NCI-H510A (cell line): ENCODE measurements around the gene ZNF598.
"Not testable (repeated sequence)": the region's sequence is repeated elsewhere in the genome, so short reads cannot be mapped to it uniquely, and the experiment has no call there.

Experiments
- DNase-seq: peaks from one replicate; lab custom pipeline; 2025; lab: John Stamatoyannopoulos, UW

Gene ZNF598

DNA sequence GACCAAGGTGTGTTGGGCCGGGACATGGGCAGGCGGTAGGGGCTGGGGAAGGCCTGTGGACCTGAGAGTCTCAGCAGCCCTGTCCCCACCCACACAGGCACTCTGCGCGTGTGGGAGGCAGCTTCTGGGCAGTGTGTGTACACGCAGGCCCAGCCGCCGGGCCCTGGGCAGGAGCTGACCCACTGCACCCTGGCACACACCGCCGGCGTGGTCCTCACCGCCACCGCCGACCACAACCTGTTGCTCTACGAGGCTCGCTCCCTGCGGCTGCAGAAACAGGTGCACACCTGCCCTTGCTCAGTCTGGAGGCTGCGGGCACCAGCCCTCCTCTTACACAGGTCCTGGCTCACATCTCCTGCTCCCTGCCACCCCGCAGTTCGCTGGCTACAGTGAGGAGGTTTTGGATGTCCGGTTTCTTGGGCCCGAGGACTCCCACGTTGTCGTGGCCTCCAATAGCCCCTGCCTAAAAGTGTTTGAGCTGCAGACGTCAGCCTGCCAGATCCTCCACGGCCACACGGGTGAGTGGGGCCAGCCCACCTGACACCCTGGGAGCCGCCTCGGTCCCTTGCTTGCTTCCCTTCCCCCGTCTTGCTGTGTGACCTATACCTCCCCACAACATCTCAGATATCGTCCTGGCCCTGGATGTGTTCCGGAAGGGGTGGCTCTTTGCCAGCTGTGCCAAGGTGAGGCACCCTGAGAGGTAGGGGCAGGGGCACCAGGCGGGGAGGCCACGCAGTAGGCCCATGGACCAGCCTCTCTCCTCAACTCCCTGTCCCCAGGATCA, 34.0 kb downstream of the ZNF598 start:
- DNase-seq: no peak

DNA sequence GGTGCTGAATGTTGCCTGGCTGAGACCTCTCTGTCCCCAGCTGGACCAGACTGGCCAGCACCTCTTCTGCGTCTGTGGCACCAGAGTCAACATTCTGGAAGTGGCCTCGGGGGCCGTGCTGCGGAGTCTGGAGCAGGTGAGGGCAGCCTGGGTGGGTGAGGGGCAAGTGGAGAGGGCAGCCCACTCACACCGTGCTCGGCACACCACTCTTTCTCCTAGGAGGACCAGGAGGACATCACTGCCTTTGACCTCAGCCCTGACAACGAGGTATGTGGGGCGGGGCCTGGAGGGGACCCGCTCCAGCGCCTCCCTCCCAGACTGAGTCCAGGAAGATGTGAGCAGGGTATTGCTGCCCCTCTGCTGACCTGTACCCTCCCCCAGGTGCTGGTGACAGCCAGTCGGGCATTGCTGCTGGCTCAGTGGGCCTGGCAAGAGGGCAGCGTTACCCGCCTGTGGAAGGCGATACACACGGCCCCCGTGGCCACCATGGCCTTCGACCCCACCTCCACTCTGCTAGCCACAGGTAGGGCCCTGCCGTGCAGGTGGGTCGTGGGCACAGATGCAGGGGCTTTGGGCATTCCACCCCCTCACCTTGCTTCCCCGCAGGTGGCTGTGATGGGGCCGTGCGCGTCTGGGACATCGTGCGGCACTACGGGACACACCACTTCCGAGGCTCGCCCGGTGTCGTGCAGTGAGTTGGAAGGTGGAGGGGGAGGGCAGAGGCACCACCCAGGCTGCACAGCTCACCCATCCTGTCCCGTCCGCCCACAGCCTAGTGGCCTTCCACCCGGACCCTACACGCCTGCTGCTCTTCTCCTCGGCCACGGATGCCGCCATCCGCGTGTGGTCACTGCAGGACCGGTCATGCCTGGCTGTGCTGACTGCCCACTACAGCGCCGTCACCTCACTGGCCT, 35.2 kb downstream of the ZNF598 start:
- DNase-seq: no peak

DNA sequence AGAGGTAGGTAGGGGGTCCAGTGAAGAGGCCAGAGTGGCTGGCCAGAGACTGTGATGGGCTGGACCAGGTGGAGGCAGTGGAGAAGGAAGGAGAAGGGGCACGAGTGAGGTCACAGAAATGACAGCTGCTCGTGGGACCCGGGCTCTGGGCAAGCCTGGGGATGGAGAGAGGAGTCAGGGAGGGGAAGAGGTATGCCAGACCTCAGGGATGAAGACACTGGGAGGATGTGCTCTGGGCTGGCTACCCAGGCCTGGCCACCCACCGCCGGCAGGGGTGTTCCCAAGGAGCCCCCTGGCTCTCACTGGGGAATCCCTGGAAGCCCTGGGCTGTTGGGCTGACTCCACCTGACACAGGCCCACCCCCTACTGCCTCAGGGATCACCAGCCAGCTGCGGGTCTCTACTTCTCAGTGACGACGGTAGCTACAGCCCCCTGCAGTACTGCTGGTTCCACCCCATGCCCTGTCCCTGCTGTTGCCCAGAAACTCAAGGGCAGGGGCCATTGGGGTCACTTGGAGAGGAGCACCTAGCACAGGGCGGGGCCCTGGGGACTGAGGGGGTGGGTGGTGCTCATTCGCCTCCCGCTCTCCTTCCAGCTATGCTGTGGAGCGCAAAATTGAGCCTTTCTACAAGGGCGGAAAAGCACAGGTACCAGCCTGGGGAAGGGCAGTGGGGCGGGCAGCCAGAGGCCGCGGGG, 36.0 kb downstream of the ZNF598 start:
- DNase-seq: no peak

DNA sequence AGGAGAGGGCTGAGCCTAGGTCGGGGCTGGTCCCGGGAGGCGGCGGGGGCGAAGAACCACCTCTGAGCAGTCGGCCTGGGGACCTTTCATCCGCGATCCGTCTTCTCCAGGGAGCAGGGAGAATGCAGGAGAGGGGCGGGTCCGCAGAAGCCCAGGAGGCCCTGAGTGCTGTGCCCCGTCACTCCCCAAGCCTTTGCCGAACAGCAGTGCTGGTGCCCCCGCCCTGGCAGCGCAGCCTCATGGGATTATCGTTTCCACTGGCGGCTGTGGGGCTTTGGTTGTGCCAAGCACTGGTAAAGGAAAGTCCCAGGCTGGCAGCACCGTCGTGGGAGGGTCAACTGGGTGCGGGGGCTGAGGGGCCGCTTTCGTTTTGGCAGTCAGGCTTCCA, 37.1 kb downstream of the ZNF598 start:
- DNase-seq: no peak

DNA sequence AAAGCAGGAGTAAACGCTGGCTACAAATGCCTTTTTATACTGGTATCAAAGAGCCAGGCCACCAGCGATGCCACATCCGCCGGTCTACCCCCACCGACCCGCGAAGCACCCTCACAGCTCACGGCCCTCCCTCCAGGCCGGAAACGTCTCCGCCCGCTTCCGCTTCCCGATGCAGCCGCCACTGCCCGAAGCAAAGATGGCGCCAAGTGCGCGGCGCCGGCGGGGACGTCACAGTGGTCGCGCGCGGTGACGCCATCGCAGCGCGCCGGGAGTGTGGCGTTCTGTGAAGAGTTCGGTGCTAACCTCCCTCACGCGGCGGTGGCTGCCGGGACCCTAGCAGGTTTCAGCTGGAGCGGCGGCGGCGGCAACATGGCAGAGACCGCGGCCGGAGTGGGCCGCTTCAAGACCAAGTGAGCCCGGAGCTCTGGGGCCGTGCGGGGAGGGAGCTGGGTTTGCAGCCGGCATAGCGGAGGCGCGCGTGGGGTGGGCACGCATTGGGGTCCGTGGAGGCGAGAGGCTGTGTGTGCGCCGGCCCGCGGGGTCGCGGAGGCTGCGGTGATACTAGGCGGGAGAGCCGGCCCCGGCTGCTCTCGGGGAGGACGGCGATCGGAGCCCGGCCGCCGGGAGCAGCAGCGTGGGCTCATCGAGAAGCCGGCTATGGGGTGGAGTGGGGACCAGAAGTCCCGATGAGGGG, 37.7 kb downstream of the ZNF598 start, which contains the start of gene TBL3:
TSS of gene TBL3 (plus strand) at position 258 of the 694 bp plus-strand sequence. CDS start at position 370, 112 bp downstream.
- DNase-seq: peak; percentile 81

DNA sequence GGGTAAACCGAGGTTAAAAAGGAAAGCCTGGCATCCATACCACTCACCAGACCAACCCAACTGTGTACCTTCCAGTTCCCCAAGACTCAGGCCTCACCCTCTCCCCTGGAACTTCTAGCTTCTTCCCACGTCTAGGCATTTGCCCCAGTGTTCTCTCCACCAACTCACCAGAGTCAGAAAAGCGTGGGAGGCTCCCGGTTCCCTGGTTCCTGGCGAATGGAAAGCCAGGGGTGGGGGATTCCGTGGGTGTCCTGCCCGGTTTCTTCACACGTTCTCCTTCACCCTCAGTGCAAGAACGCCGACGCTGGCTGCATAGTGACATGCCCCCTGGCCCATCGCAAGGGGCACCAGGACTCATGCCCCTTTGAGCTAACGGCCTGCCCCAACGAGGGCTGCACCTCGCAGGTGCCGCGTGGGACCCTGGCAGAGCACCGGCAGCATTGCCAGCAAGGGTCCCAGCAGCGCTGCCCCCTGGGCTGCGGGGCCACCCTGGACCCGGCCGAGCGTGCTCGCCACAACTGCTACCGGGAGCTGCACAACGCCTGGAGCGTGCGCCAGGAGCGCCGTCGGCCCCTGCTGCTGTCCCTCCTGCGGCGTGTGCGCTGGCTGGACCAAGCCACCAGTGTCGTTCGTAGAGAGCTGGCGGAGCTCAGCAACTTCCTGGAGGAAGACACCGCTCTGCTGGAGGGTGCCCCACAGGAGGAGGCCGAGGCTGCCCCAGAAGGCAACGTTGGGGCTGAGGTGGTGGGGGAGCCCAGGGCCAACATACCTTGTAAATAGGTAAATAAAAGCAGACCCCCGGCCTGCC, 41.3 kb downstream of the ZNF598 start:
- DNase-seq: no peak

DNA sequence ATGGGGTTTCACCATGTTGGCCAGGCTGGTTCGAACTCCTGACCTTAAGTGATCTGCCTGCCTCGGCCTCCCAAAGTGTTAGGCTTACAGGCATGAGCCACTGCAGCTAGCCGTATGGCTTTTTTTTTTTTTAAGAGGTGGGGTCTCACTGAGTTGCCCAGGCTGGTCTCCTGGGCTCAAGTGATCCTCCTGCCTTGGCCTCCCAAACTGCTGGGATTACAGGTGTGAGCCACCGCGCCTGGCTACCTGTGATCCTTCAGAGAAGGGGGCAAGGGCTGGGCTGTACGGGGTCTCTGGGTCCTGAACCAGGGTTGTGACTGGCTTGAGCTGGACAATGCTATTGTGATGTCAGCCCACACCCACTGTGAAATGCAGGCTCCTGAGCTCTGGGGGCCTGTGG, 43.2 kb downstream of the ZNF598 start, which contains the start of gene RNF151:
TSS of gene RNF151 (plus strand) at position 397 of the 400 bp plus-strand sequence. CDS start 26 bp downstream, outside the sequence.
- DNase-seq: no peak

DNA sequence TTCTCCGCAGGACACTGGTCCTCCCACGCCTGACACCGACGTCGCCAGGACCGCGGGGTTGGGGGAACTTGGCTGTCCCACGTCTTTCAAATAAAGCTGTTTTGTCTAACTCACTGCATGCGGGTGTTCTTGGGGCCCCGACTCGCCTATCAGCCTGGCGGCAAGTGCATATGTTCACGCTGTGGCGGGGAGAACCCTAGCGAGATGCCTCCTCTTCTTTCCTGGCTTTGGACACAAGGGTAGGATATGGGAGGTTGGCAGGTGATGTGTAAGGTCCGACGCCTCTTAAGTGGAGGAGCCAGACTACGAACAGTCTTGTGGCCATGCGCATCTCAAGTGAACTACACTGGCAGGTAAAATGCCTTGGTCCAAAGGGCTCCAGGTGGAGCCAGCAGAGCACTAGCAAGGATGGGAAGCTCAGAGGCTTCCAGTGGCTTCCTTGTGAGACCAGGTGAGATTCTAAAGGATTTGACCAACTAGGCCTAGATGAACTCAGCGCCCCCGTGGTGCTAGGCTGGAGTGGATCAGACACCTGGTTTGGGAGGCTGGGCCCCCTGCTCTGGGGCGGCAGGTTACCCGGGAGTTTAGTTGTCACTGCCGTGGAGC, 44.1 kb downstream of the ZNF598 start:
- DNase-seq: no peak

DNA sequence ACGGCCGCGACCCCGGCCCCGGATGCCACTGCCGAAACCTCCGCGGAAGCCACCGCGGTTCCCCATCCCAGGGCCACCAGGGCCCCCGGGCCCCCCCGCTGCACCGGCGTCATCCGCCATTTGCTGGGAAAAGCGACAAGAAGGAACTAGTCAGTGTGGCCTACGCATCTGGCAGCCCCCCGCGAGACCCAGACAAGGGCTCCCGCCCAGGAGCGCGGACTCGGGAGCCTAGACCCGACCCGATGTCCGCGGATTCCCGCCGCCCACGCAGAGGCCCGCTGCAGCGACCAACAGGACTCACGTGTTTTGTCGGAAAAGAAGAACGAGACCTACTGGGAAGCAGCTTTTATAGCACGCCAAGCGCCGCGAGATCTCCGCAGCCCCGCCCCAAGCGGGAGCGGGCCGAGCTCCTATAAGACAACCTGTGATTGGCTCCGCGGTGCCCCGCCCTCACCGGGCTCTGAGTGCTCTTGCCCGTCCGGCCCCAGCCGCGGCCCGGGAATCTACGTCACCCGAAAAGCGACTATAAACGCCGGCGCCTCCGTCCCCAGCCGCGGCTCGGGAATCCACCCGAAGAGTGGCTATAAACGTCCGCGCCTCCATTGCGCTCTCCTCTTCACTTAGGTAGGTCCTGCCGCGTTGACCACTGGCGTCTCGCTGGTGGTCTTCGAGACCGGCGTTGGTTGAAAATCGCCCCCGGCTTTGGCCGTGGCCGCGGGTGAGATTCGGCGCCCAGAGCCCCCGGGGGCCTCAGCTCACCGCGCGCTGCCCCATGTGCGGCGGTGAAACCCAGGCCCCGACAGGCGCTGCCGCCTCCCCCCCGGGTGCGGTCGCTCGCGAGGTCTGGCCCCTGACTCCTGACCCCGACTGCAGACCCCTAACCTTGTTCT, 44.9 kb downstream of the ZNF598 start, which contains the start of gene RPS2:
TSS of gene RPS2 (minus strand) at position 321 of the 890 bp plus-strand sequence. CDS start at position 120, 201 bp downstream.
- DNase-seq: peak; percentile 90

DNA sequence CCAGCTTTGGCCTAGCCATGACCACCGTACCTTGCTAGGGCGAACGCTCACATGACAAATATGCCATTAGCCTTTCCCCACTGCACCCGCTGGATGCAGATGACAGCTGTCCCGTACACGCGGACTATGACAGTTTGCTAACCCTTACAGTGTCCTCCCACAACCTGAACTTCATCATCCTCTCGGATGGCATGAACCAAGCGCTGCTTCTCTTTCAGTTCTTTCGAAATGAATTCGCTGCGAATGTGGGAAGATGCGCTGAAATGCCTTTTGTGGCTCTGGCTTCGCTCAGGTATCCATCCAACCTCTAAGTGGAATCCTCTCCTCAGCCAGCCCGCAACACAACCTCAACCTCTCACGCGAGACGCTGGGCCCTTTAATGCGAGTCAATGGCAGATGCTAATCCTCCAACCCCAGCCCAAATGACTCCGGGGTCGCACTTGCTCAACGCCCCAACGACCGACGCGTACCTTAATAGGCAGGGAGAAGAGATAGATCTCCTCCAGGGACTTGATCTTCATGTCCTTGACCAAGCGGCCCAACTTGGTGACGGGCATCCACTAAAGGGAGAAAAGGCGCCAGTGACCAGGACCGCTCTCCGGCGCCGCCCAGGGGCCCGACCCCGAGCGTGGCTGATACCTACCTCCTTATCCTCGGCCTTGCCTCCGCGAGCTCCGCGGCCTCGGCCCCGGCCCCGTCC, 45.7 kb downstream of the ZNF598 start:
- DNase-seq: no peak

DNA sequence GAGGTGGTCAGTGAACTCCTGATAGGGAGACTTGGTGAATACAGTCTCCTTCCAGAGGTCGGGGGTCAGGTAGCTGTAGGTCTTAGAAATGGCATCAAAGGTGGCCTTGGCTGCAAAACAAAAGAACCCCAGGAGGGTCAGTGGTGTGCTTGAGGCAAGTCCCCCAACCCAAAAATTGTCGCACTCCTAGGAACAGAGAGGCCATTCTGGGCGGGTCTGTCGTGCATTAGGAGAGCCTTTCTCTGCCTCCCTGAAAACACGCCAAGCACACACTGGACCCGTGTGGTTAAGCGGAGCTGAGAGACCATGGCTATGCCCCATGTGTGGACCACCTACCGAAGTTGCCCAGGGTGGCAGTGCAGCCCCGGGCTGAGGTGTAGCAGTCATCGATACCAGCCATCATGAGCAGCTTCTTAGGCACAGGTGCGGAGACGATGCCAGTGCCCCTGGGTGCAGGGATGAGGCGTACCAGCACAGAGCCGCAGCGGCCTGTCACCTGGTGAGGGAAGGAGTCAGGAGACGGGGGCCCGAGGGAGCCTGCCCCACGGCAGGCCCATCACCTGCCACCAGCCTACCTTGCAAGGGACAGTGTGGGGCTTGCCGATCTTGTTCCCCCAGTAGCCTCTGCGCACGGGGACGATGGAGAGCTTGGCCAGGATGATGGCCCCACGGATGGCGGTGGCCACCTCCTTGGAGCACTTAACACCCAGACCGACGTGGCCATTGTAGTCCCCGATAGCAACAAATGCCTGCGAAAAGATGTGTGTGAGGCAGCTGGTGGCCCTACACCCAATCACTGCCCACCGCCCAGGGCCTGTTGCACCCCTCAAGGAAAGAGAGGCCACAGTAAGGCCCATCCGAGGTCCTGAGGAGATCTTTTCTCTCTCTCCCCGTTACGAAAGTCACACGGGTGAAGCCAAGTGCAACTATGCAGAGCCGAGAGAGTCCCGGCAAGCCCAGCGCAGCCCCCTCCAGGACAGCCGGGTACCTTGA, 47.2 kb downstream of the ZNF598 start:
- DNase-seq: not testable (repeated sequence)

DNA sequence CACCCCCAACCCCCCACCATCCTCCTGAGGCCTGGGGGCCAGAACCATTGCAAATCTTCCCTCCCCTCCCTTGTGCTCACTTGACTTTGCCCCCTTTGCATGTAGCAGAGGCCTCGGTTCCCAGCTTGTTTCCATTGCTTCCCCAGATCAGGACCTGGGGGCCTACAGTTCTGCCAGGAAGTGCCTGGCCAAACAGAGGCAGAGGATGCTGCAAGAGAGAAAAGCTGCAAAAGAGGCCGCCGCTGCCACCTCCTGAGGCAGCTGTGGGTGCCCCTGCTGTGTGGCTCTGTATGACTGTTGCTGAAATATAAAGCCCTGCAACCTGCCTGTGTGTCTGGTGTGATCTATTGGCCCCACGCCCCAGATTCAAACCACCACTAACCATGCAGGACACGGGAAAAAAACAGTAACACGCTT, 48.0 kb downstream of the ZNF598 start:
- no peak for DNase-seq

DNA sequence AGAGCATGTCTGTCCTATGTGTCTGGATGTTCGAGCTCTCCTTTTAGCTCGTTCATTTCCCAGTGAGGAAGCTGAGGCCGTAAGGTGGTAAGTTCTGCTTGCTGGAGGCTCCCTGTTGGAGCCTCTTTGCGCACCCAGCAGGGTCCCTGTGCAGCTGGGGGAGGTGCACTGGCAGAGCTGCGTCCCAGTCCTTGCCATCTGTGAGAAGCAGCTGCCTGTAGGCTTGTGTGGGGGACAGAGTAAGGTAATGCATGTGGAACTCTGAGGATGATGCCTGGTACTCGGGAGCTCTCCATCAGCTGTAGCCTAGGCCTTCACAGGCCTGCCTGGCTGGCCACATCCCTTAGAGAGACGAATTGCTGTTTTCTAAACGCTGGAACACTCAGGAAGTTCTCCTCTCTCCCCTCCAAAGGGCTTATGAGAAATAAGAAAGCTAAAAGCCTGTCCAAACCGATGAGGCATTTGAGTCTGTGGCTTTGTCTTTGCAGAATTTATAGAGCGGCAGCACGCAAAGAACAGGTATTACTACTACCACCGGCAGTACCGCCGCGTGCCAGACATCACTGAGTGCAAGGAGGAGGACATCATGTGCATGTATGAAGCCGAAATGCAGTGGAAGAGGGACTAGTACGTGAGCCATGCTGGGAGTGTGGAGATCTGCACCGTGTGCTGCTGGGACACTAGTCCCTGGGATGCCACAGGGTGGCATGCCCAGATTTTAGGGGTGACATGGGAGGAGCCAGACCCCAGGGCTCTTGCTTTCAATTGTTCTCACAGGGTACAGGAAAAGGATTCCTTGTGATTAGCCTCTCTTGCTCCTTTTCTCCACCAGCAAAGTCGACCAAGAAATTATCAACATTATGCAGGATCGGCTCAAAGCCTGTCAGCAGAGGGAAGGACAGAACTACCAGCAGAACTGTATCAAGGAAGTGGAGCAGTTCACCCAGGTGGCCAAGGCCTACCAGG, 48.7 kb downstream of the ZNF598 start:
- no peak for DNase-seq

DNA sequence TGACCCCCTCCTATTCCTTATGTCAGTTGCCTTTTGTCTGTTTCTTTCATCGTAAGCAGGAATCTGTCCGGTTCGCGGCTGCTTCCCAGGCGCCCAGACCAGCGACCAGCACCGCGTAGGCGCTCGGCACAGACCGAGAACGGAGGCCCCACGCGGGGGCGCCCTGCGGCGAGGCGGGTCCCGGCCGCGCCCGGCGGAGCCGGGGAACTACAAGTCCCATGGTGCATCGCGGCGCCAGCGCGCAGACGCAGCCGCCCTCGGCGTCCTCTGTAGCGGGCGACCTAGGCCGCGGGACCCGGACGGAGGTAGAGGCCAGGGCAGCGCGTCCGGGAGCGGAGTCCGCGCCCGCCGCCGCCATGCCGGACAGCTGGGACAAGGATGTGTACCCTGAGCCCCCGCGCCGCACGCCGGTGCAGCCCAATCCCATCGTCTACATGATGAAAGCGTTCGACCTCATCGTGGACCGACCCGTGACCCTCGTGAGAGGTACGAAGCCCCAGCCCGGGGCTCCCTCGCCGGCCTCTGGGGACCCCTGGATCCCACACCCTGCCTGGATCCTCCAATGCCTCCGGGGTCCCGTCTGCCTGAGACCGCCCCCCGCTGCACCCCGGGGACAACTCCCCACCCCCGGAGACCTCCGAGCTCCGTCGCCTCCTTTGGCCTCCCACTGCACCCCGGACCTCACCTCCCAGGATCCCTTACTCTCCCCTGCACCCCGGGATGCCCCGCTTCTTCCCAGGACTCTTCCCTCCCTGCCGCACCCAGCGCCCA, 50.2 kb downstream of the ZNF598 start, which contains the start of gene NDUFB10:
TSS of gene NDUFB10 (plus strand) at position 270 of the 771 bp plus-strand sequence. CDS start at position 357, 87 bp downstream.
- DNase-seq: peak; percentile 56

DNA sequence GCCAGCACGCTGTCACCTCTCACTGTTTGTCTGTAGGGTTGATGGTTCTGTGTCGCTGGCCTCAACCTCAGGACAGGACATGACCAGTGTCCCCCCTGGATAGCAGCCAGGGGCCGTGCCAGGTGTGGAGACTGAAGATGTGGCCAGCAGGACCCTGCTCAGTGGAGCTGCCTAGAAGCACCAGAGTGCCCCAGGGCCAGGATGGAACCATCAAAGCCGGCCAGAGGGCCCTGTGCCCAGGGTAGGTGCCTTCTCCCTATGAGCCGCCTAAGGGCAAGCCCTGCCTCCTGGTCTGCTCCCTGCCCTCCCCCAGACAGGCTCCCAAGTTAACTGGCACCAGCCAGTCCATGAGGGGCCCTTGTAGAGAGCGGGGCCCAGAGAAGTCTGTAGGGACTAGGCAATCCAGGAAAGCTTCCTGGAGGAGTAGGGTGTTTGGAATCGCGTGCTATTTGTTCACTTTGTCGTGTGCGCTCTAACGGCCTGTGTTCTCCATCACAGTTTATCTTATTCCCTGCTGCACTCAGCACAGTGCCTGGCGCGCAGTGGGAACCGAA, 50.8 kb downstream of the ZNF598 start:
- DNase-seq: no peak
